ENCODE results near the gene NMBR.
"Not testable (repeated sequence)": the region's sequence is repeated elsewhere in the genome, so short reads cannot be mapped to it uniquely, and the experiment has no call there.

NMBR gene

GRCh38 chr6:142035890-142036289 is 111.0 kb downstream of the NMBR start:
- Histone ChIP-seq H3K4me3 (ENCODE audit: low read length in 2 of 2) (no peak overlapping the region), H3K36me3 (ENCODE audit: control insufficient read depth in 2 of 2, insufficient read depth in 2 of 2, low read length in 2 of 2) (no peaks in the 10 kb centered on the region), H3K9ac (ENCODE audit: low read depth in 1 of 2, low read length in 2 of 2) (no peak overlapping the region), H3K9me3 (ENCODE audit: control insufficient read depth in 2 of 2, low read length in 2 of 2) (no peaks in the 10 kb centered on the region), H3K4me1 (ENCODE audit: control insufficient read depth in 2 of 2, insufficient read depth in 2 of 2, low read length in 2 of 2) (no peaks in the 10 kb centered on the region), H3K27me3 (ENCODE audit: control insufficient read depth in 2 of 2, insufficient read depth in 2 of 2, low read length in 2 of 2) (no peaks in the 10 kb centered on the region), H3K27ac (ENCODE audit: low read depth in 2 of 2, low read length in 2 of 2) (no peak overlapping the region)

GRCh38 chr6:142031035-142031434 is 115.9 kb downstream of the NMBR start:
- Histone ChIP-seq H3K9ac (ENCODE audit: low read depth in 1 of 2, low read length in 2 of 2) (no peak overlapping the region), H3K36me3 (ENCODE audit: control insufficient read depth in 2 of 2, insufficient read depth in 2 of 2, low read length in 2 of 2) (no peaks in the 10 kb centered on the region), H3K4me1 (ENCODE audit: control insufficient read depth in 2 of 2, insufficient read depth in 2 of 2, low read length in 2 of 2) (no peaks in the 10 kb centered on the region), H3K9me3 (ENCODE audit: control insufficient read depth in 2 of 2, low read length in 2 of 2) (no peaks in the 10 kb centered on the region), H3K27me3 (ENCODE audit: control insufficient read depth in 2 of 2, insufficient read depth in 2 of 2, low read length in 2 of 2) (no peaks in the 10 kb centered on the region), H3K27ac (ENCODE audit: low read depth in 2 of 2, low read length in 2 of 2) (no peak overlapping the region), H3K4me3 (ENCODE audit: low read length in 2 of 2) (no peak overlapping the region)

GRCh38 chr6:142030115-142030619 is 116.8 kb downstream of the NMBR start:
- Histone ChIP-seq H3K36me3 (ENCODE audit: control insufficient read depth in 2 of 2, insufficient read depth in 2 of 2, low read length in 2 of 2) (no peaks in the 10 kb centered on the region), H3K4me1 (ENCODE audit: control insufficient read depth in 2 of 2, insufficient read depth in 2 of 2, low read length in 2 of 2) (no peaks in the 10 kb centered on the region), H3K9ac (ENCODE audit: low read depth in 1 of 2, low read length in 2 of 2) (no peak overlapping the region), H3K4me3 (ENCODE audit: low read length in 2 of 2) (no peak overlapping the region), H3K27ac (ENCODE audit: low read depth in 2 of 2, low read length in 2 of 2) (no peak overlapping the region), H3K9me3 (ENCODE audit: control insufficient read depth in 2 of 2, low read length in 2 of 2) (no peaks in the 10 kb centered on the region), H3K27me3 (ENCODE audit: control insufficient read depth in 2 of 2, insufficient read depth in 2 of 2, low read length in 2 of 2) (no peaks in the 10 kb centered on the region)

GRCh38 chr6:142028527-142028926 is 118.4 kb downstream of the NMBR start:
- H3K4me3 ChIP-seq (ENCODE audit: low read length in 2 of 2): no peak overlapping the region
- H3K4me1 ChIP-seq (ENCODE audit: control insufficient read depth in 2 of 2, insufficient read depth in 2 of 2, low read length in 2 of 2): no peaks in the 10 kb centered on the region
- H3K9me3 ChIP-seq (ENCODE audit: control insufficient read depth in 2 of 2, low read length in 2 of 2): no peaks in the 10 kb centered on the region
- H3K27ac ChIP-seq (ENCODE audit: low read depth in 2 of 2, low read length in 2 of 2): no peak overlapping the region
- no peaks in the 10 kb centered on the region for H3K36me3 ChIP-seq (ENCODE audit: control insufficient read depth in 2 of 2, insufficient read depth in 2 of 2, low read length in 2 of 2)
- no peaks in the 10 kb centered on the region for H3K27me3 ChIP-seq (ENCODE audit: control insufficient read depth in 2 of 2, insufficient read depth in 2 of 2, low read length in 2 of 2)
- no peak overlapping the region for H3K9ac ChIP-seq (ENCODE audit: low read depth in 1 of 2, low read length in 2 of 2)

- not testable (repeated sequence) for H3K27ac ChIP-seq (ENCODE audit: low read depth in 2 of 2, low read length in 2 of 2); H3K9me3 ChIP-seq (ENCODE audit: control insufficient read depth in 2 of 2, low read length in 2 of 2); H3K4me1 ChIP-seq (ENCODE audit: control insufficient read depth in 2 of 2, insufficient read depth in 2 of 2, low read length in 2 of 2); H3K9ac ChIP-seq (ENCODE audit: low read depth in 1 of 2, low read length in 2 of 2); H3K36me3 ChIP-seq (ENCODE audit: control insufficient read depth in 2 of 2, insufficient read depth in 2 of 2, low read length in 2 of 2); H3K4me3 ChIP-seq (ENCODE audit: low read length in 2 of 2); H3K27me3 ChIP-seq (ENCODE audit: control insufficient read depth in 2 of 2, insufficient read depth in 2 of 2, low read length in 2 of 2)
Measured at GRCh38 chr6:142027804-142028203, 119.1 kb downstream of the NMBR start.

- Histone ChIP-seq H3K4me1 (ENCODE audit: control insufficient read depth in 2 of 2, insufficient read depth in 2 of 2, low read length in 2 of 2) (no peaks in the 10 kb centered on the region), H3K4me3 (ENCODE audit: low read length in 2 of 2) (no peak overlapping the region), H3K9ac (ENCODE audit: low read depth in 1 of 2, low read length in 2 of 2) (no peak overlapping the region), H3K36me3 (ENCODE audit: control insufficient read depth in 2 of 2, insufficient read depth in 2 of 2, low read length in 2 of 2) (no peaks in the 10 kb centered on the region), H3K27ac (ENCODE audit: low read depth in 2 of 2, low read length in 2 of 2) (no peak overlapping the region), H3K9me3 (ENCODE audit: control insufficient read depth in 2 of 2, low read length in 2 of 2) (no peaks in the 10 kb centered on the region), H3K27me3 (ENCODE audit: control insufficient read depth in 2 of 2, insufficient read depth in 2 of 2, low read length in 2 of 2) (no peaks in the 10 kb centered on the region)
Measured at GRCh38 chr6:142027074-142027473, 119.8 kb downstream of the NMBR start.

- Histone ChIP-seq H3K27me3 (ENCODE audit: control insufficient read depth in 2 of 2, insufficient read depth in 2 of 2, low read length in 2 of 2) (no peaks in the 10 kb centered on the region), H3K36me3 (ENCODE audit: control insufficient read depth in 2 of 2, insufficient read depth in 2 of 2, low read length in 2 of 2) (no peaks in the 10 kb centered on the region), H3K9me3 (ENCODE audit: control insufficient read depth in 2 of 2, low read length in 2 of 2) (no peaks in the 10 kb centered on the region), H3K4me1 (ENCODE audit: control insufficient read depth in 2 of 2, insufficient read depth in 2 of 2, low read length in 2 of 2) (no peaks in the 10 kb centered on the region), H3K27ac (ENCODE audit: low read depth in 2 of 2, low read length in 2 of 2) (no peak overlapping the region), H3K9ac (ENCODE audit: low read depth in 1 of 2, low read length in 2 of 2) (no peak overlapping the region), H3K4me3 (ENCODE audit: low read length in 2 of 2) (no peak overlapping the region)
Measured at GRCh38 chr6:142026471-142026870, 120.5 kb downstream of the NMBR start.

Data from mucosa of rectum (tissue), 2 donors.